NCI-H82 treated with DMSO at 0.1 percent for 48 hours (cell line): ENCODE results near the gene SECISBP2L.

Source experiments
- DNase-seq: peaks from one replicate; lab custom pipeline; 2025; ENCODE audit not compliant: unreplicated experiment; lab: John Stamatoyannopoulos, UW

SECISBP2L gene

GRCh38 chr15:49060710-49061495, 14.7 kb upstream of the SECISBP2L start:
- no peak for DNase-seq

GRCh38 chr15:49059491-49059890, 13.2 kb upstream of the SECISBP2L start:
- DNase-seq = no peak

GRCh38 chr15:49058559-49058958, 12.3 kb upstream of the SECISBP2L start:
- no peak for DNase-seq

GRCh38 chr15:49055630-49056029, 9.4 kb upstream of the SECISBP2L start:
- DNase-seq = no peak

GRCh38 chr15:49052662-49053061, 6.4 kb upstream of the SECISBP2L start:
- DNase-seq = no peak

GRCh38 chr15:49047456-49047855, 1.2 kb upstream of the SECISBP2L start:
- no peak for DNase-seq

- DNase-seq = no peak
These were observed 461 bp downstream of the SECISBP2L start for GRCh38 chr15:49045751-49046219.

- DNase-seq = no peak
These were observed 1.3 kb downstream of the SECISBP2L start for GRCh38 chr15:49044766-49045606.

GRCh38 chr15:49044002-49044401, 2.2 kb downstream of the SECISBP2L start:
- DNase-seq = no peak

- no peak for DNase-seq
These were observed 4.1 kb downstream of the SECISBP2L start for GRCh38 chr15:49042165-49042564.

- DNase-seq = no peak
These were observed 4.8 kb downstream of the SECISBP2L start for GRCh38 chr15:49041426-49041825.

GRCh38 chr15:49040151-49040550, 6.1 kb downstream of the SECISBP2L start:
- DNase-seq = no peak

GRCh38 chr15:49038382-49038781, 7.9 kb downstream of the SECISBP2L start:
- no peak for DNase-seq

GRCh38 chr15:49037546-49037940, 8.7 kb downstream of the SECISBP2L start:
- no peak for DNase-seq

- no peak for DNase-seq
These were observed 9.3 kb downstream of the SECISBP2L start for GRCh38 chr15:49036650-49037545.

GRCh38 chr15:49035825-49036224, 10.4 kb downstream of the SECISBP2L start:
- no peak for DNase-seq

GRCh38 chr15:49032601-49033145, 13.6 kb downstream of the SECISBP2L start:
- no peak for DNase-seq

- DNase-seq = no peak
These were observed 14.4 kb downstream of the SECISBP2L start for GRCh38 chr15:49031804-49032203.

GRCh38 chr15:49026700-49027099, 19.5 kb downstream of the SECISBP2L start:
- DNase-seq = no peak

- no peak for DNase-seq
These were observed 21.4 kb downstream of the SECISBP2L start for GRCh38 chr15:49024840-49025239.

GRCh38 chr15:49023354-49023753, 22.9 kb downstream of the SECISBP2L start:
- DNase-seq = no peak
